WI38 (cell line): ENCODE results near the gene URM1.

Experiments
- H3K4me3 ChIP-seq: 2 replicates; pipeline ENCODE4 v1.5.1; 2011; ENCODE audit warnings: low read depth, mild to moderate bottlenecking, control low read depth, low read length
- TF ChIP-seq, protein P1 (sequence below): IDR thresholded peaks from 2 replicates; pipeline ENCODE4 v1.5.1; 2012; ENCODE audit warnings: low read depth, mild to moderate bottlenecking, control low read depth, low read length

The URM1 gene

DNA sequence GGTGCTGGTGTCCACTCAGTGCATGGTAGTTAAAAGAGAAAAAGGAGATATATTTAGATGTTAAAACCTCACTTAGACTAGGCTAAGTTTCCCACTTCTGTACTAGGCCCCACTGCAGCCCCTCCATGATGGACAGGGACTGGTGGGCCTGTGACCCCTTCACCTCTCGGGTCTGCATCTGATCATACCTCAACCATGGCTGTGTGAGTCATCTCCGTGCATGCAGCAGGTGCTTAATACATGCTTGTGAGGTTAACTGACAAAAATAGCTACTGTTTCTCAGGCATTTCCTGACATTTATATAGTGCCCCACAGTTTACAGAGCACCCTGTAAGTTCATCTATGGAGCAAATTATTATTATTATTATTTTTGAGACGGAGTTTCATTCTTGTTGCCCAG lies 8.4 kb upstream of the URM1 start:
- H3K4me3 ChIP-seq = no peak overlapping the region
- TF ChIP-seq, protein P1, sequence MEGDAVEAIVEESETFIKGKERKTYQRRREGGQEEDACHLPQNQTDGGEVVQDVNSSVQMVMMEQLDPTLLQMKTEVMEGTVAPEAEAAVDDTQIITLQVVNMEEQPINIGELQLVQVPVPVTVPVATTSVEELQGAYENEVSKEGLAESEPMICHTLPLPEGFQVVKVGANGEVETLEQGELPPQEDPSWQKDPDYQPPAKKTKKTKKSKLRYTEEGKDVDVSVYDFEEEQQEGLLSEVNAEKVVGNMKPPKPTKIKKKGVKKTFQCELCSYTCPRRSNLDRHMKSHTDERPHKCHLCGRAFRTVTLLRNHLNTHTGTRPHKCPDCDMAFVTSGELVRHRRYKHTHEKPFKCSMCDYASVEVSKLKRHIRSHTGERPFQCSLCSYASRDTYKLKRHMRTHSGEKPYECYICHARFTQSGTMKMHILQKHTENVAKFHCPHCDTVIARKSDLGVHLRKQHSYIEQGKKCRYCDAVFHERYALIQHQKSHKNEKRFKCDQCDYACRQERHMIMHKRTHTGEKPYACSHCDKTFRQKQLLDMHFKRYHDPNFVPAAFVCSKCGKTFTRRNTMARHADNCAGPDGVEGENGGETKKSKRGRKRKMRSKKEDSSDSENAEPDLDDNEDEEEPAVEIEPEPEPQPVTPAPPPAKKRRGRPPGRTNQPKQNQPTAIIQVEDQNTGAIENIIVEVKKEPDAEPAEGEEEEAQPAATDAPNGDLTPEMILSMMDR = no peak

DNA sequence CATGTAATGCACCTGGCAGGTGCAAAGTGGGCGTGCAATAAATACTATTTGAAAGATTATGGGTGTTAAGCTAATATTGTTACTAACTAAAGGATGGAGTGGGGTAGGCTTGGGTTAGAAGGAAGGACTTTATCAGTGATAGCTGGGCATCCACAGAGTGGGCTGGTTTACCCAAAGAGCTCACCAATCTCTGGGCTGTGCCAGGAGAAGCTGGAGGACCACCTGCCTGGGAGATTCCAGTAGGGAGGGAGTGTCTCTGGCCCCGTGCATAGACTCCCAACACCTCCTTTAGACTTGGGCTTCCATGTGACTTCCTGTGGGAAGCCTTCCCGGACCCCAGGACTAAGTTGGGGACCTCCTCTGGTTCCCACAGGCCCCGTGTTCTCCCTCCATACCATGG lies 5.6 kb upstream of the URM1 start:
- H3K4me3 ChIP-seq = no peak overlapping the region
- TF ChIP-seq, protein P1 = no peak

DNA sequence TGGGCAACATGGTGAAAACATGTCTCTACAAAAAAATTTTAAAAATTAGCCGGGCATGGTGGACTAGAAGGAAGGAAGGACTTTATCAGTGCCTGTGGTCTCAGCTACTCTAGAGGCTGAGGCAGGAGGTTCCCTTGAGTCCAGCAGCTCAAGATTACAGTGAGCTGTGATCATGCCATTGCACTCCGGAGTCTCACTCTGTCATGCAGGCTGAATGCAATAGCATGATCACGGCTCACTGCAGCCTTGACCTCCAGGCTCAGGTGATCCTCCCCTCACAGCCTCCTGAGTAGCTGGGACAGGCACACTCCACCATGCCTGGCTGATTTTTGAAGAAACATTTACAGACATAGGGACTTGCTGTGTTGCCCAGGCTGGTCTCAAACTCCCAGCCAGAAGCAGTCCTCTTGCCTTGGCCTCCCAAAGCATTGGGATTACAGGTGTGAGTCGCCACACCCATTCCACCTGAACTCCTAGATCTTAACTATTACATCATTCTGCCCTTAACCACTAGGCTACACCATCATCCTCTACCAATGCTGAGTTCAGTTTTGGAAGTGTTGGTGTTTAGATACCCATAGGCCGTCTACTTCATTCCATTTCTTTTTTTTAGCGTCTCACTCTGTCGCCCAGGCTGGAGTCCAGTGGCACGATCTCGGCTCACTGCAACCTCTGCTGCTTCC lies 2.0 kb upstream of the URM1 start:
- no peak overlapping the region for H3K4me3 ChIP-seq
- TF ChIP-seq, protein P1 = no peak

DNA sequence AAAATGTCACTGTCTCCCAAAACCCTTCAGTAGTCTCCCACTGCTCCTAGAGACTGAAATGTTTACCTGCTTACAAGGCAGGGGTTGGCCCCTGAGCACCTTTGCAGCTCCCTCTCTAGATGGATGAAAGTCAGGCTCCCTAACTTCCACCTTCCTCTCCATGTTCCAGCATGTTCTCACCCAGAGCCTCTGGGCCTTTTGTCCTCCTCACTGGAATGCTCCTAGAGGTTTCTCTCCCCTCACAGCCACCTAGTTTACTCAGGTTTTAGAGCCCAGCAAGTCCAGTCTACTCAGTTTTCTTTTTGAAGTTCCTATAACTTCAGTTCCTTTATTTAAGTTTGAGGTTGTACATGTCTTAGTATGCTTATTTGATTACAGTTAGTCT lies 815 bp upstream of the URM1 start:
- H3K4me3 ChIP-seq = peak overlapping the region; percentile 98
- TF ChIP-seq, protein P1 = no peak

DNA sequence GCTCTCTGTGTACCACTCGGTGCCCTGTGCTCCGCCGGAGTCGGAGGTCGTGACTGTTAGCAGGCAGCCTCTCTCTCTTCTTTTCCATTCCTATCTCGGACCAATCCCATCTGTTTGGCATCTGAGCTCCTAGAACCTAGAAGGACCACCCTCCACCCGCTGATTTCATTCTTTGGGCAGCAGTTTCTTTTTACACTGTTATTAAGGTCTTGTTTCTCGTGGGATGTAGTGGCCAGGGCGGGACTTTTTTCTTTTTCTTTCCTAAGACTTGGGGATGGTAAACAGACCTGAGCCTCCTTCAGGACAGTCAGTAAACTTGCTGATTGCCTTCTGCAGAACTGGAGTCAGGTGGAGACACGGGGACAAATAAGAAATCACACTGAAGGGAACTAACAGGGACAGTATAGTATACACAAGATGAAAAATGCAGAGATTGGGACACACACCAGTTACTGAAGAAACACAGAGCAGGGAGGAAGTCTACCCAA lies 500 bp downstream of the URM1 start:
- H3K4me3 ChIP-seq = peak overlapping the region; percentile 98
- TF ChIP-seq, protein P1 = no peak

DNA sequence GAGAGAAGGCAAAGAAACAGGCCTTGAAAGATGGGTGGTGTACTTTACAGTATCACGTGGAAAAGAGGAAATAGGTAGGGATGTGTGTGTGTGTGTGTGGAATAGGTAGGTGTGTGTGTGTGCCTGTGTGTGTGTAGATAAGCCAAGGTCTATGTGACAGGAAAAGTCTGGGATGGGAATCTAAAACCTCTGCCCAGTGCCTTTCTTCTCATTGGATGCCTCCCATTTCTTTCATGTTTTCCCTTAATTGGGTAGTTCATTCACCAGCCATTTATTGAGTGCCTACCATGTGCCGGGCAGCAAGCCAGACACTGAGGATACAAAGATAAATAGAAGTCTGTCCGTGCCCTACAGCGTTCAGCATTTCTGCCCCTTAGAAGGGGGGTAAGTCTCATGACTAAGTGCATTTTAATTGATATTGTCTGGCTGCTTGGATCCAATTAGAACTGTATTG lies 1.0 kb downstream of the URM1 start:
- TF ChIP-seq, protein P1 = no peak
- peak overlapping the region; percentile 98 for H3K4me3 ChIP-seq

DNA sequence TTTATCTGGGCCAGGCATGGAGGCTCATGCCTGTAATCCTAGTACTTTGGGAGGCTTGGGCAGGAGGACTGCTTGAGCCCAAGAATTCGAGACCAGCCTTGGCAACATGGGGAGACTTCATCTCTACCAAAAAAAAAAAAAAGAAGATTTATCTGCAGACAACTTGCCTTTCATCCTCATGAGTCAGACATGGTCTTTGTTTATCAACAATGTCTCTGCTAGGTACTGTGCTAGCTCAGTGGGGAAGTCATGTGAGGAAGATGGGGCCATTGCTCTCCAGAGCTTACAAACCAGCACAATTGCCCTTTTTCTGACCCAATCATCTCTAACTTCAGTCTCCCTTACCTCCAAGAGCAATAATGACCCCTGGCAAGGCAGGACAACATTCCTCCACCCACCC lies 1.6 kb downstream of the URM1 start:
- TF ChIP-seq, protein P1 = no peak
- H3K4me3 ChIP-seq = peak overlapping the region; percentile 98; the same call in 1 of the 2 replicates
